HG02840 (cell line): ENCODE results near the gene CCHCR1.
"Not testable (repeated sequence)": the region's sequence is repeated elsewhere in the genome, so short reads cannot be mapped to it uniquely, and the experiment has no call there.

ENCODE experiments used
- ATAC-seq: cut with Tn5 transposase; IDR thresholded peaks from one replicate; pipeline ENCODE4 v1.9.1; 2021; ENCODE audit warnings: mild to moderate bottlenecking, moderate library complexity, moderate number of reproducible peaks; ENCODE audit not compliant: unreplicated experiment, low FRiP score

CCHCR1 gene

GRCh38 chr6:31164475-31165063 lies 7.0 kb upstream of the CCHCR1 start:
- ATAC-seq, result not testable (repeated sequence)

- ATAC-seq, result no peak
Measured at GRCh38 chr6:31163922-31164321, 6.3 kb upstream of the CCHCR1 start.

- no peak for ATAC-seq
Measured at GRCh38 chr6:31162463-31163165, 5.0 kb upstream of the CCHCR1 start.

DNA sequence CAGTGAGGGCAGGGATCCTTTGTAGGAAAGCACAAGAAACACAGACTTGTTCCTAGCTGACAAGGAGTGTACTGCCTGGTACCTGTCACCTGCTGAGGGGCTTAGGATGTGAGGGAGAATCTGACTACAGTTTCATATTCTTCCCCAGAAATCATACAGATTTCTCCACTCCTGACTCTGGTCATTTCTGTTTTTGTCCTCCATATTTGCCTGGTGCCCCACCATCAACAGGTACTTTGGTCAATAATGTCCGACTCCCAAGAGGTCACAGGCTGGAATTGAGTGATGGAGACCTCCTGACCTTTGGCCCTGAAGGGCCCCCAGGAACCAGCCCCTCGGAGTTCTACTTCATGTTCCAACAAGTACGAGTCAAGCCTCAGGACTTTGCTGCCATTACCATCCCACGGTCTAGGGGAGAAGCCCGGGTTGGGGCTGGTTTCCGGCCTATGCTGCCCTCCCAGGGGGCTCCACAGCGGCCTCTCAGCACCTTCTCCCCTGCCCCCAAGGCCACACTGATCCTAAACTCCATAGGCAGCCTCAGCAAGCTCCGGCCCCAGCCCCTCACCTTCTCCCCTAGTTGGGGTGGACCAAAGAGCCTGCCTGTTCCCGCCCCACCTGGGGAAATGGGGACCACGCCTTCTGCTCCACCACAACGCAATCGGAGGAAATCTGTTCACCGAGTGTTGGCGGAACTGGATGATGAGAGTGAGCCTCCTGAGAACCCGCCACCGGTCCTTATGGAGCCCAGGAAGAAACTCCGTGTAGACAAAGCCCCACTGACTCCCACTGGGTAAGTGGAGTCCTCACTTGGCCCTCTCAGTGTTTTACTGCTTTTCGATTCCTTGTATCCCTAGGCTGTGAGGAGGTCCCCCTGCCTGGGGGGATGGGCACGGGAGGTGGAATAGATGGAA lies 3.9 kb upstream of the CCHCR1 start:
- ATAC-seq, result no peak

- ATAC-seq, result no peak
Measured at GRCh38 chr6:31158863-31159855, 1.6 kb upstream of the CCHCR1 start.

DNA sequence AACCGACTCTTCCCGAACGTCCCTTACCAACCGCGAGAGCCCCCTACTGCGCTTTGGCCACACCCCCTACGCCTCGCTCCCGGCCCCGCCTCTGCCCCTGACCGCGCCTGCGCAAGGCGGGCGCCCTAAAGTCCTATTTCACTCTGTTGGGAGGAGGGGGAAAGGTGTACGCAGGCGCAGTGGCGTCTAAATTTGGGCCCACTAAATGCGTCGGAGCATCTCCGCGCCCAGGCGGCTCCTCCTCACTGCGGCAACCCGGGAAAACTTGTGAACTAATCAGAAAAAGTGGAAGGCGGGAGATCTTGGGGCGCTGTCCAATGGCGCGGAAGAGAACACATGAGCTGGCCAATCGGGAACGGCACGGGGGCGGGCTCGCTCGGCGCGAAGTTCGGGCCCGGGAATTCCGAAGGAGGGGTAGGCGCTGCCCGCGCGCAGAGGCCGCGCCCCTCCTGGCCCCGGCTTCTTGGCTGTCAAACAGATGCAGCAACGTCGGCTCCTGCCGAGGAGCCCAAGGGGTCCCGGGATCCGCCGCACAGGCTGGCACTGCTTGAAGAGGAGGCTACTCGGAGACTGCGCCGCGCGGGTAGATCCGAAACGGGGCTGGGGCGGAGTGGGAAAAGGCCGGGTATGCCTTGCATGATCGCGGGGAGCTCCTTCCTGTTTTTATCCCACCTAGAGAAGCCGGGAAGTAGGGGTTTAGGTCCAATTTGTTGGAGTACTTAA lies 699 bp upstream of the CCHCR1 start, which contains the start of gene TCF19:
TCF19 (plus strand) TSS at position 450 of the 723 bp plus-strand sequence. CDS start 881 bp downstream, outside the sequence.
- ATAC-seq, result peak; percentile 87

DNA sequence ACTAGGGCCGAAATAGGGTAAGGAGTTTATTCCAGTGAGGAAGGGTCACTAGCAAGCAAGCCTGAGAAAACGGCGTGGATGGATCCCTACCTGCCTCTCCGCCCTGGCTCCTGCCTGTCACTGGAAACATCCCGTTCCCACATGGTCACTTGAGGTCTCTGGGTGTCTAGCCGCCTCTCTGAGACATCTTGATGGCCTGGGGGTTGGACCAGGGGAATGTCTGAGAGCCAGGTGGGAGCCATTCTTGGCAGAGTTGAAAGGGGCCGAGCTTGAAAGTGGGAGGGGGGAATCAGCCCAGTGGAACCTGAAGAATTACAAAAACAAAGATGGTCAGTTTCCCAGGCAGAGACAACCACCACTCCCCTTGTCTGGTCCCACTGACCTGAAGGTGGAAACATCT lies 961 bp downstream of the CCHCR1 start:
- no peak for ATAC-seq

- ATAC-seq, result no peak
Measured at GRCh38 chr6:31154436-31154835, 3.2 kb downstream of the CCHCR1 start.

DNA sequence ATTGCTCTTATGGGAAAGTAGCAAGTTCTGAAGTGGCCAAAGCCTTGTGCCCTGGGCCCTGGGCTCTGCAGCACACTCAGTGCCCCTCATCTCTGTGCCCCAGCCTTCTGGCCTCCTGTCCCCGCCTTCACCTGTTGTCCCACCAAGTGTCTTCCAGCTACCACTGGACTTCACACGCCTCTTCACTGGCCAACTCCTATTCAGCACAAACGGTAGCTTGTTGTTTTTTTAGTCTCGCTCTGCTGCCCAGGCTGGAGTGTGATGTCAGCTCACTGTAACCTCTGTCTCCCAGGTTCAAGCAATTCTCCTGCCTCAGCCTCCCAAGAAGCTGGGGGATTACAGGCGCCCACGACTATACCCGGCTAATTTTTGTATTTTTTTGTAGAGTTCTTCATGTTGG lies 4.8 kb downstream of the CCHCR1 start:
- ATAC-seq, result no peak

DNA sequence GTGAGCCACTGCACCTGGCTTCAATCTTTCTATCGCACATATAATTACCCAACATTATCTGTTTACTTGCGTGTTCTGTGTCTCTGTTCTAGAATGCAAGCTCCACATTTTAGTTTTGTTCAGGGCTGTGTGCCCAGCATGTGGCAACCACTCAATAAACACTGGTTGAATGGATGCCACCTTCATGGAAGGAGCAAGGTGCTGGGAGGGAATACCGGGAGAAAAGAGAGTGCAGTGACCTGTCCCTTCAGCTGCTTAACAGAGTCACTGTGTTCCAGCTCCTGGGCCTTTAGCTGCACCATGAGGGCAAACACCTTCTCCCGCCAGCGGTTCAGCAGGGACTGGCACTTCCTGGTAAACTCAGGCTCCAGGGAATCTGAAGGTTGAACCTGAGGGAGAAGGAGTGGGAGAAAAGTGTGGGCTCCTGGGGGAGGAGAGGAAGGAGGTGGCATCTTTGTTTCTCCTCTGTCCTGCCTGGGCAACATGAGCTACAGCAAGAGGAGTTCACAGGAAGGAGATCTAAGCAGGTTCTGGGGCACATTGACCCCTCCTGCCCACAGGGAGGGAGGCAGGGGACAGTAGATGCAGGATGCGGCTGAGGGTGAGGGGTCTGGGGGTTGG lies 7.7 kb downstream of the CCHCR1 start:
- ATAC-seq, result no peak

GRCh38 chr6:31145386-31145785 lies 12.2 kb downstream of the CCHCR1 start:
- no peak for ATAC-seq

DNA sequence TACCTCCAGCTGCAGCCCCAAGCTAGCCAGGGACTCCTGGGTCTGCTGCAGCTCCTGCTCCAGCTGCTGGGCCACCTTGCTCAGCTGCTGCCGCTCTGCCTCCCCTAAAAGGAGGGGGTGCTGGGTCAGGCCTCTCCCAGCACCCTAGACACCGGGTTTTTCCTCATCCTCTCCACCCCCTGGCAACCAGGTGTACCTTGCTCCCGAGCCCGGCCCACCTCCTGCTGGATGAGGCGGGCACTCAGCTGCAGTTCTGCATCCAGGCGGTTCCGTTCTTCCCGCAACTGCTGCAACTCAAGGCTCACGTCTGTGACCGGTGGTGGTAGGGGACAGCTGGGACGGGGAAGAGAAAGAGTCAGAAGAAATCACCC lies 12.6 kb downstream of the CCHCR1 start:
- no peak for ATAC-seq

- no peak for ATAC-seq
Measured at GRCh38 chr6:31144296-31144969, 13.2 kb downstream of the CCHCR1 start.

GRCh38 chr6:31143148-31143547 lies 14.5 kb downstream of the CCHCR1 start:
- ATAC-seq, result no peak

GRCh38 chr6:31142361-31142761 lies 15.2 kb downstream of the CCHCR1 start:
- ATAC-seq, result no peak

DNA sequence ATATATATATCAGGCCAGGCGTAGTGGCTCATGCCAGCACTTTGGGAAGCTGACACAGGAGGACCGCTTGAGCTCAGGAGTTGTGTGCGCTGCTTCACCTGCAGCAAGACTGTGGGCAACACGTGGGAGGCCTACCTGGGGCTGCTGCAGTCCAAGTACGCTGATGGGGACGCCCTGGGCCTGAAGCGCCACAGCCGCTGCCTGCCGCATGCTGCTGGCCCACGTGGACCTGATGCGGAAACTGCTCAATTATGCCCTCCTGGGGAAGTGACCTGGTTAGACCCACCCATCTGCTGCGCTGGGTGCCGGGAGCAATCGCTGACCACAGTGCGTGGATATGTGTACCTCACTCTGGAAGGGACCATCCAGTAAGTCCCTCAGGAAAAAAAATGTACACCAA lies 17.0 kb downstream of the CCHCR1 start:
- no peak for ATAC-seq

DNA sequence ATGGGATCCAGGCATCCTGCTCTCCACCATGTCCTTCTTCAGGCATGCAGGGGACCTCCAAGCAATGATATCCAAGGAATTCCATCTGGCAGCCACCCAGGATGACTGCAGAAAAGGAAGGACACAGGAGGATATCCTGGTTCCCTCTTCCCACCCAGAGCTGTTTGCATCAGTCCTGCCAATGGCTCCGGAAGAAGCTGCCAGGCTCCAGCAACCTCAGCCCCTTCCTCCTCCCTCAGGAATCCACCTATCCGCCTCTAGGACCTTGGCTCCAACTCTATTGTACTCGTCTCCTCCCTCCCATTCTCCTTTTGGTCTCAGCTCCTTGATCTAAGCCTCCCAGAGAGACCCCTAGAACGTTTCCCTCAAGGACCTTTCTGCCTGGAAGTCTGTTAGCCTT lies 18.0 kb downstream of the CCHCR1 start:
- ATAC-seq, result no peak

GRCh38 chr6:31138982-31139381 lies 18.6 kb downstream of the CCHCR1 start, which contains the start of gene PSORS1C2:
TSS of gene PSORS1C2 (minus strand) at chr6:31139066. CDS start at chr6:31139026, 40 bp downstream.
- no peak for ATAC-seq
